ENCODE measurements around the gene WSCD2.

DNA sequence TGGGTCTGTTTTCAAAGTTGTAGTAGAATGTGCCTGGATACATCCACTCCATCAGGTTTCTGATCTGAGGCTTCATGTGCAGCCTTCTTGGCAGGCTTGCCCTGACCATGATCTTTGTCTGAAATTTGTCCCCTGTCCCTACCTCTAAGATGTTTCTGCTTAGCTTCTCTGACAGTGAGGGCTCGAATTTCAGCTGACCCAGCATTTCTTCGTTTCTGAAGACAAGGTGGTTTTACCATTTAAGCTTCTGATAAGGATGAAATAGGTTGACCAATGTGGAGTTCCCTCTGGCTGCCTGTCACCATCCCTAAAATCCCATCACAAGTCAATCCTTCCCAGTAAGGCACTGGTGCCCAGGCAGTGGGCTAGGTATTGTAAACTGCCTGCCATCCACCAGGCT lies 153.1 kb downstream of the WSCD2 start:
- TF ChIP-seq, protein P1, sequence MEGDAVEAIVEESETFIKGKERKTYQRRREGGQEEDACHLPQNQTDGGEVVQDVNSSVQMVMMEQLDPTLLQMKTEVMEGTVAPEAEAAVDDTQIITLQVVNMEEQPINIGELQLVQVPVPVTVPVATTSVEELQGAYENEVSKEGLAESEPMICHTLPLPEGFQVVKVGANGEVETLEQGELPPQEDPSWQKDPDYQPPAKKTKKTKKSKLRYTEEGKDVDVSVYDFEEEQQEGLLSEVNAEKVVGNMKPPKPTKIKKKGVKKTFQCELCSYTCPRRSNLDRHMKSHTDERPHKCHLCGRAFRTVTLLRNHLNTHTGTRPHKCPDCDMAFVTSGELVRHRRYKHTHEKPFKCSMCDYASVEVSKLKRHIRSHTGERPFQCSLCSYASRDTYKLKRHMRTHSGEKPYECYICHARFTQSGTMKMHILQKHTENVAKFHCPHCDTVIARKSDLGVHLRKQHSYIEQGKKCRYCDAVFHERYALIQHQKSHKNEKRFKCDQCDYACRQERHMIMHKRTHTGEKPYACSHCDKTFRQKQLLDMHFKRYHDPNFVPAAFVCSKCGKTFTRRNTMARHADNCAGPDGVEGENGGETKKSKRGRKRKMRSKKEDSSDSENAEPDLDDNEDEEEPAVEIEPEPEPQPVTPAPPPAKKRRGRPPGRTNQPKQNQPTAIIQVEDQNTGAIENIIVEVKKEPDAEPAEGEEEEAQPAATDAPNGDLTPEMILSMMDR (IDR thresholded peaks at IDR 0.05; ENCODE audit: low read length): no peak
- TF ChIP-seq EZH2 (optimal IDR thresholded peaks at IDR 0.05; ENCODE audit: low read depth, low read length) (no peak), EZH2phosphoT487 (IDR thresholded peaks at IDR 0.05; ENCODE audit: low read length) (no peak)
